GM12878 (cell line): ENCODE results near the gene LMF2. TPM values are rescaled to one million over a fixed set of nuclear protein-coding genes. Genes with fewer than 3 reads are reported as not detected.

Experiments
- CEBPB ChIP-seq, 2 experiments: fragments of 150-350 bp in 1 of 2; IDR thresholded peaks; 2 replicates each; pipeline ENCODE4 v1.6.1; 2012 to 2014; ENCODE audit warnings: low read depth in 2 of 2, low read length in 2 of 2, borderline replicate concordance in 1 of 2, inconsistent platforms in 1 of 2
- EED ChIP-seq: sonication (generic); IDR thresholded peaks from 2 replicates; pipeline ENCODE4 v1.6.1; 2016; ENCODE audit warnings: antibody characterized with exemption, low read depth
- HCFC1 ChIP-seq: fragments of 150-350 bp; IDR thresholded peaks from 2 replicates; pipeline ENCODE4 v1.6.1; 2014; ENCODE audit warnings: low read length
- IKZF2 ChIP-seq, 2 experiments: fragments of 450-650 bp; IDR thresholded peaks; 2 replicates each; pipeline ENCODE4 v1.6.1; 2017; ENCODE audit warnings: mild to moderate bottlenecking in 2 of 2, moderate library complexity in 2 of 2
- JUNB ChIP-seq: IDR thresholded peaks from 2 replicates; pipeline ENCODE4 v1.6.1; 2016; ENCODE audit warnings: antibody characterized with exemption, mild to moderate bottlenecking
- LARP7 ChIP-seq: fragments of 450-650 bp; IDR thresholded peaks from 2 replicates; pipeline ENCODE4 v1.6.1; 2017; ENCODE audit warnings: mild to moderate bottlenecking
- POLR2AphosphoS5 ChIP-seq: IDR thresholded peaks from 2 replicates; pipeline ENCODE4 v1.6.1; 2011; ENCODE audit warnings: mild to moderate bottlenecking, low read length, inconsistent platforms
- POU2F2 ChIP-seq: IDR thresholded peaks from 3 replicates; pipeline ENCODE4 v1.6.1; 2011; ENCODE audit warnings: low read depth, mild to moderate bottlenecking, low read length, borderline replicate concordance
- RB1 ChIP-seq: fragments of 450-650 bp; formaldehyde crosslinking; IDR thresholded peaks from 2 replicates; pipeline ENCODE4 v1.6.1; 2017; ENCODE audit warnings: mild to moderate bottlenecking, borderline replicate concordance
- SIX5 ChIP-seq: IDR thresholded peaks from 2 replicates; pipeline ENCODE4 v1.6.1; 2011; ENCODE audit warnings: mild to moderate bottlenecking, low read depth, low read length, moderate library complexity; ENCODE audit not compliant: severe bottlenecking
- polyA plus RNA-seq, 11 experiments: library from polyadenylated mRNA; depleted of rRNA in 4 of 11; unstranded in 6 of 11; stranded (reverse) in 5 of 11; fragments of >200 nt; fragmentation: Nextera tagmentation in 4 of 11; fragmentation: Illumina TruSeq in 1 of 11; extraction: Ambion mirVana in 4 of 11; extraction: Trizol in 1 of 11; gene quantifications; 1 replicate in 1 of 11; 2 replicates in 10 of 11; pipeline versions ENCODE4 v1.2.1 to v1.2.3, GENCODE V29; 2011 to 2016; ENCODE audit warnings: inconsistent platforms in 2 of 11, missing spikeins in 2 of 11, low read depth in 1 of 11
- total RNA-seq, 4 experiments: library from RNA; depleted of rRNA in 3 of 4; stranded (reverse); fragments of >200 nt in 3 of 4; fragmentation: Illumina TruSeq in 1 of 4; extraction: Trizol in 1 of 4; gene quantifications; 2 replicates each; pipeline versions ENCODE4 v1.2.1 to v1.2.3, GENCODE V29; 2013 to 2021
- TF ChIP-seq, protein P1 (sequence below): fragments of 450-650 bp; IDR thresholded peaks from 2 replicates; pipeline ENCODE4 v1.6.1; 2017; ENCODE audit warnings: mild to moderate bottlenecking, moderate library complexity
- TF ChIP-seq, protein P2 (sequence below): fragments of 450-650 bp; IDR thresholded peaks from 2 replicates; pipeline ENCODE4 v1.6.1; 2016; ENCODE audit warnings: mild to moderate bottlenecking, moderate library complexity, borderline replicate concordance
- TF ChIP-seq, protein P3 (sequence below): fragments of 450-650 bp; IDR thresholded peaks from 2 replicates; pipeline ENCODE4 v1.6.1; 2018; ENCODE audit warnings: mild to moderate bottlenecking, low read depth, moderate library complexity; ENCODE audit not compliant: partially characterized antibody
- TF ChIP-seq, protein P4 (sequence below): fragments of 450-650 bp; IDR thresholded peaks from 2 replicates; pipeline ENCODE4 v1.6.1; 2017; ENCODE audit warnings: borderline replicate concordance

LMF2 gene
- total and polyA plus RNA-seq, 10 of the 15 experiments (the other 5 are each of a cell fraction or from before 2014, with no cell fraction given) = 0.08 to 57.5 (median 21.2) TPM

DNA sequence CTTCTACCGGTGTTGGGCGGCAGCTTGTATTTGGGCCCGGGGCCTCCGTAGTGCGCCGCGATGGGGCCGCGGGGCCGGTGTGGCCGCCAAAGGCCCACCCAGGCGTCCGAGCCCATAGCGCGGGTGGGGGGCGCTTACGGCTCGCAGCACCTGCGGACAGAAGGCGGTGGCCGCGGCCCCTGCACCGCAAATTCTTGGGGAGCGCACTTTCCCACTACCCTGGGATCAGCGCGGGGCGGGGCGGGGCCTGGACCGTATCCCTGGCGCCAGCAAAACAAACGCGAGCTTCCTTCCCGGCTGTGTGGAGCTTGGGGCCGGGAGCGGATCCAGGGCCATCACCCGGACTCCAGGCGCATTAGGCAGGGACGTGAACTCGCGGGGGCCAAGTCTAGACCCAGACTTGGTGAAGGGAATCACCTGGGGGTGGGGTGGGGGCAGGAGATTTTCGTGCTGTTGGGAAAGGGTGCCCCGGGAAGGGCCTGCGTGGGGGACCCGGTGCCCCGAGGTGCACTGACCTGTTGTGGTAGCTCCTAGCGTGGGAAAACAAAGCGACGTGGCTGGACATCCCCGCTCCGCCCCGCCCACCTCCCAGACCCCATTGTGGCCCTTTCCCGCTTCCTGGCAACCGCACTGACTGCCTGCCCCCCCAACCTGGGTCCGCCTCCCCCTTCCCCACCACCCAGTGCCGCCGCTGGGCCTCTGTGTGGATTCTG lies 24.6 kb upstream of the LMF2 start (continued):
- TF ChIP-seq, protein P1, sequence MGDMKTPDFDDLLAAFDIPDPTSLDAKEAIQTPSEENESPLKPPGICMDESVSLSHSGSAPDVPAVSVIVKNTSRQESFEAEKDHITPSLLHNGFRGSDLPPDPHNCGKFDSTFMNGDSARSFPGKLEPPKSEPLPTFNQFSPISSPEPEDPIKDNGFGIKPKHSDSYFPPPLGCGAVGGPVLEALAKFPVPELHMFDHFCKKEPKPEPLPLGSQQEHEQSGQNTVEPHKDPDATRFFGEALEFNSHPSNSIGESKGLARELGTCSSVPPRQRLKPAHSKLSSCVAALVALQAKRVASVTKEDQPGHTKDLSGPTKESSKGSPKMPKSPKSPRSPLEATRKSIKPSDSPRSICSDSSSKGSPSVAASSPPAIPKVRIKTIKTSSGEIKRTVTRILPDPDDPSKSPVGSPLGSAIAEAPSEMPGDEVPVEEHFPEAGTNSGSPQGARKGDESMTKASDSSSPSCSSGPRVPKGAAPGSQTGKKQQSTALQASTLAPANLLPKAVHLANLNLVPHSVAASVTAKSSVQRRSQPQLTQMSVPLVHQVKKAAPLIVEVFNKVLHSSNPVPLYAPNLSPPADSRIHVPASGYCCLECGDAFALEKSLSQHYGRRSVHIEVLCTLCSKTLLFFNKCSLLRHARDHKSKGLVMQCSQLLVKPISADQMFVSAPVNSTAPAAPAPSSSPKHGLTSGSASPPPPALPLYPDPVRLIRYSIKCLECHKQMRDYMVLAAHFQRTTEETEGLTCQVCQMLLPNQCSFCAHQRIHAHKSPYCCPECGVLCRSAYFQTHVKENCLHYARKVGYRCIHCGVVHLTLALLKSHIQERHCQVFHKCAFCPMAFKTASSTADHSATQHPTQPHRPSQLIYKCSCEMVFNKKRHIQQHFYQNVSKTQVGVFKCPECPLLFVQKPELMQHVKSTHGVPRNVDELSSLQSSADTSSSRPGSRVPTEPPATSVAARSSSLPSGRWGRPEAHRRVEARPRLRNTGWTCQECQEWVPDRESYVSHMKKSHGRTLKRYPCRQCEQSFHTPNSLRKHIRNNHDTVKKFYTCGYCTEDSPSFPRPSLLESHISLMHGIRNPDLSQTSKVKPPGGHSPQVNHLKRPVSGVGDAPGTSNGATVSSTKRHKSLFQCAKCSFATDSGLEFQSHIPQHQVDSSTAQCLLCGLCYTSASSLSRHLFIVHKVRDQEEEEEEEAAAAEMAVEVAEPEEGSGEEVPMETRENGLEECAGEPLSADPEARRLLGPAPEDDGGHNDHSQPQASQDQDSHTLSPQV = no peak
- TF ChIP-seq, protein P2, sequence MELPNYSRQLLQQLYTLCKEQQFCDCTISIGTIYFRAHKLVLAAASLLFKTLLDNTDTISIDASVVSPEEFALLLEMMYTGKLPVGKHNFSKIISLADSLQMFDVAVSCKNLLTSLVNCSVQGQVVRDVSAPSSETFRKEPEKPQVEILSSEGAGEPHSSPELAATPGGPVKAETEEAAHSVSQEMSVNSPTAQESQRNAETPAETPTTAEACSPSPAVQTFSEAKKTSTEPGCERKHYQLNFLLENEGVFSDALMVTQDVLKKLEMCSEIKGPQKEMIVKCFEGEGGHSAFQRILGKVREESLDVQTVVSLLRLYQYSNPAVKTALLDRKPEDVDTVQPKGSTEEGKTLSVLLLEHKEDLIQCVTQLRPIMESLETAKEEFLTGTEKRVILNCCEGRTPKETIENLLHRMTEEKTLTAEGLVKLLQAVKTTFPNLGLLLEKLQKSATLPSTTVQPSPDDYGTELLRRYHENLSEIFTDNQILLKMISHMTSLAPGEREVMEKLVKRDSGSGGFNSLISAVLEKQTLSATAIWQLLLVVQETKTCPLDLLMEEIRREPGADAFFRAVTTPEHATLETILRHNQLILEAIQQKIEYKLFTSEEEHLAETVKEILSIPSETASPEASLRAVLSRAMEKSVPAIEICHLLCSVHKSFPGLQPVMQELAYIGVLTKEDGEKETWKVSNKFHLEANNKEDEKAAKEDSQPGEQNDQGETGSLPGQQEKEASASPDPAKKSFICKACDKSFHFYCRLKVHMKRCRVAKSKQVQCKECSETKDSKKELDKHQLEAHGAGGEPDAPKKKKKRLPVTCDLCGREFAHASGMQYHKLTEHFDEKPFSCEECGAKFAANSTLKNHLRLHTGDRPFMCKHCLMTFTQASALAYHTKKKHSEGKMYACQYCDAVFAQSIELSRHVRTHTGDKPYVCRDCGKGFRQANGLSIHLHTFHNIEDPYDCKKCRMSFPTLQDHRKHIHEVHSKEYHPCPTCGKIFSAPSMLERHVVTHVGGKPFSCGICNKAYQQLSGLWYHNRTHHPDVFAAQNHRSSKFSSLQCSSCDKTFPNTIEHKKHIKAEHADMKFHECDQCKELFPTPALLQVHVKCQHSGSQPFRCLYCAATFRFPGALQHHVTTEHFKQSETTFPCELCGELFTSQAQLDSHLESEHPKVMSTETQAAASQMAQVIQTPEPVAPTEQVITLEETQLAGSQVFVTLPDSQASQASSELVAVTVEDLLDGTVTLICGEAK = no peak
- TF ChIP-seq LARP7 (no peak), HCFC1 (no peak; the same call in 1 of the 2 replicates), POU2F2 (peak; percentile 64; the same call in 2 of the 3 replicates), JUNB (no peak), SIX5 (no peak), CEBPB (IDR thresholded peaks at IDR 0.05; ENCODE audit: borderline replicate concordance in 1 of 2, low read depth in 2 of 2, low read length in 2 of 2) (no peak), EED (peak; percentile 52; the same call in 1 of the 2 replicates), RB1 (no peak), IKZF2 (IDR thresholded peaks at IDR 0.05) (peak; percentile 44 to 48), POLR2AphosphoS5 (peak; percentile 14; the same call in 1 of the 2 replicates)
- TF ChIP-seq, protein P3, sequence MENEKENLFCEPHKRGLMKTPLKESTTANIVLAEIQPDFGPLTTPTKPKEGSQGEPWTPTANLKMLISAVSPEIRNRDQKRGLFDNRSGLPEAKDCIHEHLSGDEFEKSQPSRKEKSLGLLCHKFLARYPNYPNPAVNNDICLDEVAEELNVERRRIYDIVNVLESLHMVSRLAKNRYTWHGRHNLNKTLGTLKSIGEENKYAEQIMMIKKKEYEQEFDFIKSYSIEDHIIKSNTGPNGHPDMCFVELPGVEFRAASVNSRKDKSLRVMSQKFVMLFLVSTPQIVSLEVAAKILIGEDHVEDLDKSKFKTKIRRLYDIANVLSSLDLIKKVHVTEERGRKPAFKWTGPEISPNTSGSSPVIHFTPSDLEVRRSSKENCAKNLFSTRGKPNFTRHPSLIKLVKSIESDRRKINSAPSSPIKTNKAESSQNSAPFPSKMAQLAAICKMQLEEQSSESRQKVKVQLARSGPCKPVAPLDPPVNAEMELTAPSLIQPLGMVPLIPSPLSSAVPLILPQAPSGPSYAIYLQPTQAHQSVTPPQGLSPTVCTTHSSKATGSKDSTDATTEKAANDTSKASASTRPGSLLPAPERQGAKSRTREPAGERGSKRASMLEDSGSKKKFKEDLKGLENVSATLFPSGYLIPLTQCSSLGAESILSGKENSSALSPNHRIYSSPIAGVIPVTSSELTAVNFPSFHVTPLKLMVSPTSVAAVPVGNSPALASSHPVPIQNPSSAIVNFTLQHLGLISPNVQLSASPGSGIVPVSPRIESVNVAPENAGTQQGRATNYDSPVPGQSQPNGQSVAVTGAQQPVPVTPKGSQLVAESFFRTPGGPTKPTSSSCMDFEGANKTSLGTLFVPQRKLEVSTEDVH = no peak
- TF ChIP-seq, protein P4, sequence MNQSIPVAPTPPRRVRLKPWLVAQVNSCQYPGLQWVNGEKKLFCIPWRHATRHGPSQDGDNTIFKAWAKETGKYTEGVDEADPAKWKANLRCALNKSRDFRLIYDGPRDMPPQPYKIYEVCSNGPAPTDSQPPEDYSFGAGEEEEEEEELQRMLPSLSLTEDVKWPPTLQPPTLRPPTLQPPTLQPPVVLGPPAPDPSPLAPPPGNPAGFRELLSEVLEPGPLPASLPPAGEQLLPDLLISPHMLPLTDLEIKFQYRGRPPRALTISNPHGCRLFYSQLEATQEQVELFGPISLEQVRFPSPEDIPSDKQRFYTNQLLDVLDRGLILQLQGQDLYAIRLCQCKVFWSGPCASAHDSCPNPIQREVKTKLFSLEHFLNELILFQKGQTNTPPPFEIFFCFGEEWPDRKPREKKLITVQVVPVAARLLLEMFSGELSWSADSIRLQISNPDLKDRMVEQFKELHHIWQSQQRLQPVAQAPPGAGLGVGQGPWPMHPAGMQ = no peak
